Suprapubic skin (tissue), 4 donors: ENCODE measurements around the gene SERF2.

ENCODE experiments used
- EP300 ChIP-seq: sonication (generic); formaldehyde crosslinking; IDR thresholded peaks from one replicate; pipeline ENCODE4 v1.6.1; 2017; ENCODE audit warnings: antibody characterized with exemption
- POLR2AphosphoS5 ChIP-seq, 3 donors: sonication (generic); formaldehyde crosslinking; IDR thresholded peaks; one replicate each; pipeline ENCODE4 v1.6.1; 2017; ENCODE audit warnings: antibody characterized with exemption in 3 of 3
- TF ChIP-seq, protein P1 (sequence below), 2 donors: fragments of 200-600 bp in 1 of 2; fragments of 450-650 bp in 1 of 2; sonication (generic) in 1 of 2; IDR thresholded peaks; one replicate each; pipeline ENCODE4 v1.5.1; 2016 to 2019; ENCODE audit warnings: antibody characterized with exemption in 2 of 2, mild to moderate bottlenecking in 1 of 2, moderate library complexity in 1 of 2

DNA sequence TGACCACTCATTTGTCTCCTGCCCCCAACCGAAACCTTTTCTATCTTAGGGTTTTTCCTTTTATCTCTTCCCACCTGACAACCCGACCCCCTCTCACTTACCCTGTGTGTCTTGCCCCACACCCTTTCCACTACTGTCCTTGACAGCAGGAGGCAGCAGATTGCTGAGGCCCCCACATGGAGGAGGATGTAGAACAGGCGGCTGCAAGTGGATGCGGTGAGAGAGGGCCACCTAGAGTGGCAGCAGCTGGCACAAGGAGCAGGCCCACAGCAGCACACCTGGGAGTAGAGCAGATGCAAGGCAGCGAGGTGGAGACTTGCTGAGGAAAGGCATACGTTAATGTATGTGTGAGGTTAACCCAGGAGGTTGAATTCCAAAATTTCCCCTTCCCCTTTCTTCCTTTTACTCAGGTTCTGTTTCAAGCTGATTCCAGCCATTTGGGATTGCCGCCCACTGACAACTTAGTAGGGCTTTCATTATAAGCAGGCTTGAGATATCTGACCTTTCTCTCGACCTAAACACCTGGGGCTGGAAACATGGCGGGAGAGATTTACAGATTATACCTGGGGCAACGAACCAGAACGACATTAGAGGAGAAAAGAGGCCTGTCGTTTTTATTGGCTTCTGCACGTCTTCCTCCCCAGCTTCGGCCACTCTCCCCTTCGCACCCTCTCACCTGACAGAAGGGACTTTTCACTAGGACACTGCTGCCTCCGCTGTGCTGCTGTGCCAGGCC lies 7.3 kb downstream of the SERF2 start:
- TF ChIP-seq, protein P1, sequence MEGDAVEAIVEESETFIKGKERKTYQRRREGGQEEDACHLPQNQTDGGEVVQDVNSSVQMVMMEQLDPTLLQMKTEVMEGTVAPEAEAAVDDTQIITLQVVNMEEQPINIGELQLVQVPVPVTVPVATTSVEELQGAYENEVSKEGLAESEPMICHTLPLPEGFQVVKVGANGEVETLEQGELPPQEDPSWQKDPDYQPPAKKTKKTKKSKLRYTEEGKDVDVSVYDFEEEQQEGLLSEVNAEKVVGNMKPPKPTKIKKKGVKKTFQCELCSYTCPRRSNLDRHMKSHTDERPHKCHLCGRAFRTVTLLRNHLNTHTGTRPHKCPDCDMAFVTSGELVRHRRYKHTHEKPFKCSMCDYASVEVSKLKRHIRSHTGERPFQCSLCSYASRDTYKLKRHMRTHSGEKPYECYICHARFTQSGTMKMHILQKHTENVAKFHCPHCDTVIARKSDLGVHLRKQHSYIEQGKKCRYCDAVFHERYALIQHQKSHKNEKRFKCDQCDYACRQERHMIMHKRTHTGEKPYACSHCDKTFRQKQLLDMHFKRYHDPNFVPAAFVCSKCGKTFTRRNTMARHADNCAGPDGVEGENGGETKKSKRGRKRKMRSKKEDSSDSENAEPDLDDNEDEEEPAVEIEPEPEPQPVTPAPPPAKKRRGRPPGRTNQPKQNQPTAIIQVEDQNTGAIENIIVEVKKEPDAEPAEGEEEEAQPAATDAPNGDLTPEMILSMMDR (IDR thresholded peaks at IDR 0.05), result no peak
- TF ChIP-seq EP300, result no peak
- no peak for TF ChIP-seq POLR2AphosphoS5 (IDR thresholded peaks at IDR 0.05)
